ENCODE measurements around the gene CDH1.
"Not testable (repeated sequence)": the region's sequence is repeated elsewhere in the genome, so short reads cannot be mapped to it uniquely, and the experiment has no call there.

CDH1 gene

DNA sequence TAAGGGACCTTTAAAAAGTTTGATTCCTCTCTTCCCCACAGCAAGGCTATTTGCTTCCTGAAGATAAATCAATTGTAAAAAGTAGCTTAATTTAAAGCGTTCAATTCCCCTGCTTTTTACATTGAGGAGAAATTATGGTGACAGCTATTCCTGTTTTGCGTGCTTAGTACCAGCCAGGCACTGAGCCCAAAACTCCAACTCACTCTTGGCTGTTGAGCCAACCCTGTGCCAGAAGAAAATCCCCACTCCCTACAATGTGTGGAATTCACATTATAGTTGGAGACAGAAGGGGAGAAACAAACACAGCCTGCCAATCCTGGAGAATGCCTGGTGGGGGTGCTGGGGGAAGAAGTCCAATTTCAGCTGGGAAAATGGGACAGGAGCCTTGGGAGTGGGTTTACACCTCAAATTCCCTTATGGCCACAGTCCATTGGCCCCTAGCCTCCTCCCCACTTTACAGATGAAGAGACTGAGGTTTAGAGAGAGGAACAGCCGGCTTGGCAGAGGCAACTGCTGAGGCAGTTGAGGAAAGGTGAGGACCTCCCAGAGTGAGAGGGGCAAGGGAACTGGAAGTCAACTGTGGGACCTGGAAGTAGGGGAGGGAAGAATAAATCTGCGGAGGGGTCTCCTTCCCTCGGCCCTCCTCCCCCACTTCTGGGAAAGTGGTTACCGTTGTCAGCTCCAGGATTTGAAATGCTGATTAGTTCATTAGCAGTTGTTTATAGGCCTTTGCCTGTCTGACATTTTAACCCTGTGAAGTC is 26.1 kb downstream of the CDH1 start:
- no peak for DNase-seq (ENCODE audit: low read depth)

DNA sequence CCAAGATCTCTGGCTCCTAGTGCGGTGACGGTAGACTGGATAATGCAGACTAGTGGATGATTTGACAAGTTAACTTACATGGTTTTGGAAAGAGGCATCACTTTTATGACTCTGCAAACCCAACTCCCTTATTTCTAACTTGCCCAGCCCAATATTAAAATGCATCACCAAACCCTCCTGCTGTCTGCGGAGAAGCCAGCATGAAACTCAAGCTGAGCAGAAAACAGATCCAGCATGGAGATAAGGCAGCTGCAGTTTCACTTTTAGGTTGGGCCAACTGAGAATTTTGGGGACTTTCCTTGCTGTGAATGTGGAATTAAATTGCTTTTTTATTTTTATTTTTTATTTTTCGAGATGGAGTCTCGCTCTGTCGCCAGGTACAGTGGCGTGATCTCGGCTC is 27.8 kb downstream of the CDH1 start:
- DNase-seq (ENCODE audit: low read depth), result no peak

DNA sequence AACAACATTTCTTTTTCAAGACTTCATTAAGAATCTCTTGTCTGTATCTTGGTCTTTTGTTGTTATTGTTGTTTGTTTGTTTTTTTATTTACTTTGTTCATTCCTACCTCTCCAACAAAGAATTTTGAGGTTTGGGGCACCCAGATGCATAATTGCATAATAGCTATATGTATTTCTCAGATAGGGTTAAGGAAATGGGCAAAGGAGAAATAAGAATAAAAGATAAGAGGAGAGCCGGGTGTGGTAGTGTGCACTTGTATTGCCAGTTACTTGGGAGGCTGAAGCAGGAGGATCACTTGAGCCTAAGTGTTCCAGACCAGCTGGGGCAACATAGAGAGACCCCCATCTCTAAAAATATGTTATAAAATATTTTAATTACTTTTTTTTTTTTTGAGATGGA is 30.5 kb downstream of the CDH1 start:
- DNase-seq (ENCODE audit: low read depth), result no peak

- no peak for DNase-seq (ENCODE audit: low read depth)
These were observed 31.1 kb downstream of the CDH1 start for GRCh38 chr16:68768175-68768574.

DNA sequence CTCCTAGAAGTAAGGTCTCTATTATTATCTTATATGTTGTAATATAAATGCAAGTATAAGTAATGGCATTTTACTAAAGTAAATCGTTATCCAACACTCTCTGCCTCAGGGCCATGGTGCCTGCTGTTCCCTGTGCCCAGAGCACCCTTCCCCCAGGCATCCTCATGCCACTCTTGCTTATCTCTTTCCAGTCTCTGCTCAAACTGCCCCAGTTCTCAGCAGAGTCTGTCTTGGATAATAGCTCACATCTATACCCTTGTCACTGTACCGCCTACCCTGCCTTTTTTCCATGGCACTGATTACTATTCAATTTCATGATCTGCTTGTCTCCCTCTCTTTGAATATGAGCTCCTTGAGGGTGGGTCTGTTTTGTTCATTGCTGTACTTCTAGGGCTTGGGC is 31.7 kb downstream of the CDH1 start:
- DNase-seq (ENCODE audit: low read depth), result no peak

DNA sequence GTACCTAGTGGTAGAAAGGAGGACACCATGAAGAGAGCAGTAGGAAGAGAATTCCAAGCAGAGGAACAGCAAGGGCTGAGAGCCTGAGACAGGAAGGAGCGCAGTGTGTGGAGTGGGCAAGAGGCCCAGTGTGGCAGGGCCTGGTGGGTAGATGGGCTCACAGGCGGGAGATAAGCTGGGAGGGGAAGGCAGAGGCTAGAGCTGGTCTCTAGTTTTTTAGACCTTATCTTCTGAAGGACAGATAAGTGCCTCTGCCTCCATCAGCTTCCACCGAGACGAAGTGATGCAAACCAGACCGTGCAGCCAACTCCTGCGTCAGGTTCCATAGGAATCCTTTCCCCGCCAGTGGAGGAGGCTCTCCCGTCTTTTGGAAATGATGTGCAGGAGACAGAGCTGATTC is 33.6 kb downstream of the CDH1 start:
- no peak for DNase-seq (ENCODE audit: low read depth)

GRCh38 chr16:68772030-68772681 is 35.1 kb downstream of the CDH1 start:
- DNase-seq (ENCODE audit: low read depth), result no peak

DNA sequence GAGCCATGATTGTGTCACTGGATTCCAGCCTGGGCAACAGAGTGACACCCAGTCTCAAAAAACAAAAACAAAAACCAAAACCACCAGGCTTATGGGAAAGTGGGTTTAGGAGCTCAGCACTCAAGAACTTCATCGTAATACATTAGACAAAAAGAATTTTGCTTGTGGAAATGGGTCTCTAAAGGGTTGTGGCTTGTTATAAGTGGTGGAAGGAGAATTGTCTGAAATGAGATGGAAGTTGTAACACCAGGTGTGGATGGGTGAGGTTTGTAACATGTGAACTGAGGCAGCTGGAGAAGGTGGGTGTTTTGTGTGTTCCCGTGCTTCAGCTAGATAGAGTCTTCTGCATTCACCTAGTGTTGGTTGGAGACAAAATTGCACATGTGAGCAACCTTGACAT is 35.8 kb downstream of the CDH1 start:
- DNase-seq (ENCODE audit: low read depth), result no peak

GRCh38 chr16:68774982-68775634 is 38.0 kb downstream of the CDH1 start:
- DNase-seq (ENCODE audit: low read depth), result no peak

GRCh38 chr16:68776821-68777485 is 39.9 kb downstream of the CDH1 start:
- no peak for DNase-seq (ENCODE audit: low read depth)

GRCh38 chr16:68778551-68779231 is 41.6 kb downstream of the CDH1 start:
- no peak for DNase-seq (ENCODE audit: low read depth)

- no peak for DNase-seq (ENCODE audit: low read depth)
These were observed 42.8 kb downstream of the CDH1 start for GRCh38 chr16:68779891-68780290.

DNA sequence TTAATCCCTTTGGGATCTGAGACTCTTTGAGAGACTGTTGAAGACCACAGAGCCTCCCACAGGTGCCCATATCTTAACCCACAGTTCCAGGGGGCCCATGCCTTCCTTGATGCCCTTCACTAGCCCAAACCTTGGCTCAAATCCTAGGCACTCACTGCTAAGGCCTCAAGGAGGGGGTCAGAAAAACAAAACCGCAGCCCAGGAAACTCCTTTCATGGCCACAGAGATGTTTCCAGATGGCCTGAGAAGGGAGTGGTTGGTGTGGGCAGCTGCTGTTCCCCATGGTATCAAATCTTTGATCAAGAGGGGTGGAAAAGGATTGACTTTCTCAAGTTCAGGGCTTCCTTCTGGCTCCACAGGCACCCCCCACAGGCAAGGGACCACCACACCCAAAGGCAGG is 44.7 kb downstream of the CDH1 start:
- no peak for DNase-seq (ENCODE audit: low read depth)

GRCh38 chr16:68782198-68783174 is 45.4 kb downstream of the CDH1 start:
- DNase-seq (ENCODE audit: low read depth), result no peak

- DNase-seq (ENCODE audit: low read depth), result no peak
These were observed 47.1 kb downstream of the CDH1 start for GRCh38 chr16:68784226-68784625.

GRCh38 chr16:68784721-68785120 is 47.6 kb downstream of the CDH1 start:
- no peak for DNase-seq (ENCODE audit: low read depth)

DNA sequence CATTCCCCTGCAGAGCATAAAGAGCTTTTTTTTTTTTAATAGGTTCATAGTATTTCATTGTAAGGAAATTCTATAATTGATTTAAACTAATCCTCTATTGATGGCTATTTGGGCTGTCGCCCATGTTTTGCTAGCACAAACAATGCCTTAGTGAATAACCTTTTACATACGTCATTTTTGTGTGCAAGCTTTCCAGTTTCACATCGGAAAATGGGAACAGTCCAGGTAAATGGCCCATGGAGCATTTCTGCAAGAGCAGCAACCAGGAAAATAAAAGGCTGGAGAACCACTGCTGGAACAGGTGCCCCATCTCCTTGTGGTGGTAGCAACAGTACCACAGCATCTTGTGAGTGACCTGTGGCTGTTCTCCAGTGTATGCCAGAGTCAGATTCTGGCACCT is 48.6 kb downstream of the CDH1 start:
- DNase-seq (ENCODE audit: low read depth), result no peak

DNA sequence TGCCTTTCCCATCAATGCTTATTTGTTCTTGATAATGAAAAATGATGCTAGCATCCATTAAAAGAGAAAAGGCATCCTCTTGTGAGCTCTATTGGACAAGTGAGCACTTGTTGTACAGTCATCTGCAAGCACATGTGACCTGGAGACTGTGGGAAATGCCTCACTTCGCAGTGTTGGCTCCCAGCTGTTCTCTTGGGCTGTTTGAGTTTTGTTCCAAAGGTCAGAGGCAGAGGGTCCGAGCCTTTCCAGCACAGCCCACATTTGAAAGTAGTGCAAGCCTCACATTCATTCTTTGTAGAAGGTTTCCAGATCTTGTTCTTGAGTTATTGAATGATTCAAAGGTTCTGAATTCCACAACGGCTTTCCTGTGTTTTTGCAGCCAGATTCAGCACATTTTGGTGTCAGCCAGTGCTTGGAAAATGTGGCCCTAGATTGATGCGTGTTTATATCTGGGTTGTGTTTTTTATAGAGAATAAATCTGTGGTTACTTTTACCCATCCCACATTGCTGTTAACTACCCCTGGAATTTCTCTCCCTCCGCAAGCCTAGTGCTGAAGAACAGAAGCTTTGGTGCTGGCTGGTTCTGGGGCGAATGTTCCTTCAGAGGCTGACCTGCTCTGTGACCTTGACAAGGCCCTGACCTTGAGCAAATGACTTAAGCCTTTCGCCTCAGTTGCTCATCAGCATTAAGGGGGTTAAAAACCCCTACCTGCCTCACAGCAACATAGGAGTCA is 49.8 kb downstream of the CDH1 start:
- no peak for DNase-seq (ENCODE audit: low read depth)

GRCh38 chr16:68787419-68787807 is 50.3 kb downstream of the CDH1 start:
- not testable (repeated sequence) for DNase-seq (ENCODE audit: low read depth)

DNA sequence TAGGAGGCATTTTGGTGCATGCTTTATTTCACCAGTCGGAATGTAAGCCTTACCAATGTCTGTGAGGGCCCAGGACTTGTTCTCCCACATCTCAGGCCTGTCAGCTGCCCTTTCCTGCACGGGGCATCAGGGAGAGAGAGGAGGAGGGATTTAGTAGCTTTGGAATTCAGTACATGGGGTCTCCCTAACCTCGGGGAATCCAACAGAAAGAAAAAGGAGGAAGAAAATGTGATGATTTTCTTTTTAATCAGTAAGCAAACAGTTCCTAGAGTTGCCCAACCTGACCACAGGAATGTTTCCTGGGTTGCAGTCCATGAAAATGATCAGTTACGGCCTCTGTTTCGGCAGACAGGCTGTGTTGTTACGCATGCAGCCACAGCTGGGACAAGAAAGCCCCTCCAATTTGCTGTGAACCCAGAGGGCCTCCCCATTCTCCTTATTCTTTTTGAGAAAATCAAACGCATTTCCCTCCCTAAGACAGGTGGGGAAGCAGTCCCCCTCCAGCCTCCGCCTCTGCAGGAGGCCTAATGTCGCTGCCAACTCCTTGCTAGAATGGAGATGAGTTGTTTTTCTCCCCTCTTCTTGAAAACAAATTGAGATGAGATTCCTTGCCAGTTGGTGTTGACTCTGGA is 53.2 kb downstream of the CDH1 start:
- DNase-seq (ENCODE audit: low read depth), result peak; percentile 79

Measured in fibroblast of gingiva (primary cell).